ENCODE results near the gene SLC17A1. TPM values are rescaled to one million over a fixed set of nuclear protein-coding genes. Genes with fewer than 3 reads are reported as not detected.

SLC17A1 gene
- total and polyA plus RNA-seq, 2 of the 13 experiments (the other 11 are each of a cell fraction or from before 2014, with no cell fraction given) = 0.09 to 2.1 TPM

GRCh38 chr6:25748049-25748448, 83.8 kb downstream of the SLC17A1 start (continued):
- TF ChIP-seq ZFAT (CRISPR knock-in tag; conservative IDR thresholded peaks at IDR 0.05) (no peak), ZNF501 (CRISPR knock-in tag; IDR thresholded peaks at IDR 0.05) (no peak), ZNF768 (CRISPR knock-in tag; IDR thresholded peaks at IDR 0.05) (no peak), ZNF337 (CRISPR knock-in tag; IDR thresholded peaks at IDR 0.05; ENCODE audit: borderline replicate concordance, low read depth) (no peak), ZNF776 (CRISPR knock-in tag; IDR thresholded peaks at IDR 0.05) (no peak)

GRCh38 chr6:25747477-25747876, 84.4 kb downstream of the SLC17A1 start:
- POLR2A ChIA-PET = interaction anchor here (1.5 kb wide), 1 partner anchor 245 kb away, joined by 3 read pairs; no protein-coding TSS in a partner anchor
- H3K4me3 ChIP-seq (replicated peaks in 1 of 3; ENCODE audit: insufficient read depth in 1 of 3, low read depth in 2 of 3, low read length in 3 of 3) = peak overlapping the region in 1 of 3 experiments; percentile 31; a peak in 2 of 6 replicates

More at GRCh38 chr6:25747477-25747876, 84.4 kb downstream of the SLC17A1 start:
- Histone ChIP-seq H3K36me3 (replicated peaks in 1 of 2; ENCODE audit: control insufficient read depth in 1 of 2, insufficient read depth in 2 of 2, low read length in 2 of 2) (no peaks in the 10 kb centered on the region), H3K4me1 (ENCODE audit: insufficient read depth, low read length) (peaks cover 60% of the 10 kb centered on the region), H3K9ac (ENCODE audit: insufficient read depth, low read depth, low read length) (no peak overlapping the region; the same call in 1 of the 2 replicates), H3K27me3 (ENCODE audit: control insufficient read depth in 1 of 2, insufficient read depth in 2 of 2, low read length in 2 of 2) (no peaks in the 10 kb centered on the region), H3K9me3 (ENCODE audit: low read length) (no peaks in the 10 kb centered on the region), H3K27ac (ENCODE audit: extremely low read length, insufficient read depth, low read length) (peak overlapping the region; percentile 70), H3K4me2 (ENCODE audit: low read depth, low read length) (peak overlapping the region; percentile 77), H2AFZ (ENCODE audit: low read length) (no peak overlapping the region), H3K79me2 (ENCODE audit: insufficient read depth, low read length) (no peaks in the 10 kb centered on the region), H4K20me1 (ENCODE audit: insufficient read depth, low read length) (no peaks in the 10 kb centered on the region)
- CTCF ChIA-PET (ENCODE audit: low intra/inter-chr PET ratio, low total read pairs) = no interaction called here
- BruUV-seq (replicated peaks) = no TSS peak
- no peak for FAIRE-seq
- TF ChIP-seq SRSF9 (IDR thresholded peaks at IDR 0.05; ENCODE audit: borderline replicate concordance, insufficient read depth, low read depth, low read length, poor library complexity, severe bottlenecking) = no peak
- no peak for TF ChIP-seq ZNF652 (CRISPR knock-in tag; IDR thresholded peaks at IDR 0.05; ENCODE audit: borderline replicate concordance, low read depth)
- TF ChIP-seq ARID5B (CRISPR knock-in tag; IDR thresholded peaks at IDR 0.05) = 0 out of 2 replicates have a peak, but pooled peaks have one; percentile 2
- TF ChIP-seq ZNF264 (CRISPR knock-in tag; IDR thresholded peaks at IDR 0.05) = peak; percentile 87; the same call in 1 of the 2 replicates
- no peak for TF ChIP-seq ZNF557 (CRISPR knock-in tag; IDR thresholded peaks at IDR 0.05)
- no peak for TF ChIP-seq PHF21A (CRISPR knock-in tag; IDR thresholded peaks at IDR 0.05)
- no peak for TF ChIP-seq ZNF703 (CRISPR knock-in tag; IDR thresholded peaks at IDR 0.05; ENCODE audit: borderline replicate concordance)
- ATAC-seq = peak; percentile 54
- no peak for DNase-seq (ENCODE audit: low spot score)
- WGBS (ENCODE audit: low lambda C conversion rate) = 59% methylated on average over 2 of the region's 2 CpGs
- intact Hi-C loops (cut with micrococcal nuclease; ENCODE audit: unreplicated experiment) = no loop called here
- in situ Hi-C loops (cut with HindIII; ENCODE audit: extremely low pct_ligation_motif_present, low pct_unique_long_range_greater_than_20kb) = no loop called here

Data from HepG2 (cell line).